Upper lobe of right lung (tissue), 1 donor: Measurements from ENCODE around the gene NEGR1. TPM values are rescaled to one million over a fixed set of nuclear protein-coding genes. Genes with fewer than 3 reads are reported as not detected.
A peak's percentile ranks its signal among the peaks of the same experiment; 100 is the strongest.

ENCODE experiments used
- ATAC-seq: fragments of 200-7000 bp; cut with Tn5 transposase; one replicate; pipeline ENCODE4 v1.9.1; 2020; ENCODE audit warnings: mild to moderate bottlenecking, moderate library complexity
- DNase-seq: peaks from one replicate; pipeline ENCODE4 v3.0.0-alpha.2; 2020
- H3K27ac ChIP-seq: fragments of 200-600 bp; one replicate; pipeline ENCODE4 v1.8.0; 2022
- H3K27me3 ChIP-seq: fragments of 200-600 bp; one replicate; pipeline ENCODE4 v1.8.0; 2022; ENCODE audit warnings: mild to moderate bottlenecking
- H3K36me3 ChIP-seq: fragments of 200-600 bp; one replicate; pipeline ENCODE4 v1.8.0; 2022
- H3K4me1 ChIP-seq: fragments of 200-600 bp; one replicate; pipeline ENCODE4 v1.8.0; 2022
- H3K4me3 ChIP-seq: fragments of 200-600 bp; one replicate; pipeline ENCODE4 v1.8.0; 2022; ENCODE audit warnings: mild to moderate bottlenecking
- H3K9me3 ChIP-seq: fragments of 200-600 bp; one replicate; pipeline ENCODE4 v1.8.0; 2022
- intact Hi-C: fragments of 100-400 bp; cut with DNase I; formaldehyde crosslinking; loops from one replicate; pipeline ENCODE4 v1.11.0; 2022
- total RNA-seq: library from RNA; stranded (reverse); fragmentation: NEBNext Ultra II Directional; extraction: Animal tissue kit (Norgen Biotek cat#: 25700); gene quantifications from one replicate; pipeline ENCODE4 v1.2.1, GENCODE V29; 2021
- TF ChIP-seq, protein P1 (sequence below): fragments of 200-600 bp; IDR thresholded peaks from one replicate; pipeline ENCODE4 v1.8.0; 2022; ENCODE audit warnings: antibody characterized with exemption
- donor health status: DM: no; HTN: yes; CAD: no; lungs with severe emphysema.

NEGR1 gene
- total RNA-seq, 1 donor from 2014 or later: 21.4 TPM

DNA sequence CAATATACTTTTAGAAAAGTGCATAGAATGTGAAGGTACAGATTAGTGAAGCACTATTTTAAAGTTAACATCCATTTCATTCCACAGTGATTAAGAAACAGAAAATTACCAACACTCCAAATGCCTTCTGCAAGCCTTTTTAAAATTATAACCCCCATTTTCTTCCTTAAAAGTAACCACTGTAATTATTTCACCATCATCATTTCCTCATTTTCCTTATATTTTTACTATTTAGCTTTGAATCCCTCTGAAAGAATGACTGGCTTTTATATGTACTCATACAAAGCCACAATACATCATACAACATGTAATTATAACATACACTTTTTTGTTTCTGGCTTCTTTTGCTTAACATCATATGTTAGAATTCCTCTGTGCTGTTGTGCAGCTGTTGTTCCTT lies 6.5 kb upstream of the NEGR1 start:
- DNase-seq (no peak), ATAC-seq (no peak)
- intact Hi-C loops: no loop called here
- H3K4me3 ChIP-seq: no peak overlapping the region
- H3K36me3 ChIP-seq: no peaks in the 10 kb centered on the region
- TF ChIP-seq, protein P1, sequence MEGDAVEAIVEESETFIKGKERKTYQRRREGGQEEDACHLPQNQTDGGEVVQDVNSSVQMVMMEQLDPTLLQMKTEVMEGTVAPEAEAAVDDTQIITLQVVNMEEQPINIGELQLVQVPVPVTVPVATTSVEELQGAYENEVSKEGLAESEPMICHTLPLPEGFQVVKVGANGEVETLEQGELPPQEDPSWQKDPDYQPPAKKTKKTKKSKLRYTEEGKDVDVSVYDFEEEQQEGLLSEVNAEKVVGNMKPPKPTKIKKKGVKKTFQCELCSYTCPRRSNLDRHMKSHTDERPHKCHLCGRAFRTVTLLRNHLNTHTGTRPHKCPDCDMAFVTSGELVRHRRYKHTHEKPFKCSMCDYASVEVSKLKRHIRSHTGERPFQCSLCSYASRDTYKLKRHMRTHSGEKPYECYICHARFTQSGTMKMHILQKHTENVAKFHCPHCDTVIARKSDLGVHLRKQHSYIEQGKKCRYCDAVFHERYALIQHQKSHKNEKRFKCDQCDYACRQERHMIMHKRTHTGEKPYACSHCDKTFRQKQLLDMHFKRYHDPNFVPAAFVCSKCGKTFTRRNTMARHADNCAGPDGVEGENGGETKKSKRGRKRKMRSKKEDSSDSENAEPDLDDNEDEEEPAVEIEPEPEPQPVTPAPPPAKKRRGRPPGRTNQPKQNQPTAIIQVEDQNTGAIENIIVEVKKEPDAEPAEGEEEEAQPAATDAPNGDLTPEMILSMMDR: no peak
- no peak overlapping the region for H3K27ac ChIP-seq
- H3K9me3 ChIP-seq: no peaks in the 10 kb centered on the region
- no peaks in the 10 kb centered on the region for H3K27me3 ChIP-seq
- no peaks in the 10 kb centered on the region for H3K4me1 ChIP-seq

DNA sequence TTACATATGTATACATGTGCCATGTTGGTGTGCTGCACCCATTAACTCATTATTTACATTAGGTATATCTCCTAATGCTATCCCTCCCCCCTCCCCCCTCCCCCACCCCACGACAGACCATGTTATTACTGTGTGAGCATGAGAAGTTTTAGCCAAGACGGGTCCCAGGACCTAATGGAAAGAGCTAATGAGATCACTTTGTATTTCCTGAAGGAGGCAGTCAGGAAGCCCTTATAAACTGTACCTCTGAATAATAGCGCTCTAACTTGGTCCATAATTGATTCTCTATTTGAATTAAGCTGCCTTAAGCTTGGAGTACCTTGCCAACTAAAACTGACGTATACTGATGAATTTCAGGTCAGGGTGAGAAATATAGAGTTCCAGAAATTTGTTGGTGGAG lies 4.1 kb upstream of the NEGR1 start:
- peaks cover 4% of the 10 kb centered on the region for H3K4me1 ChIP-seq
- TF ChIP-seq, protein P1: no peak
- H3K27ac ChIP-seq: no peak overlapping the region
- ATAC-seq: no peak
- H3K4me3 ChIP-seq: no peak overlapping the region
- DNase-seq: no peak
- H3K27me3 ChIP-seq: no peaks in the 10 kb centered on the region
- intact Hi-C loops: no loop called here
- H3K9me3 ChIP-seq: no peaks in the 10 kb centered on the region
- H3K36me3 ChIP-seq: no peaks in the 10 kb centered on the region

DNA sequence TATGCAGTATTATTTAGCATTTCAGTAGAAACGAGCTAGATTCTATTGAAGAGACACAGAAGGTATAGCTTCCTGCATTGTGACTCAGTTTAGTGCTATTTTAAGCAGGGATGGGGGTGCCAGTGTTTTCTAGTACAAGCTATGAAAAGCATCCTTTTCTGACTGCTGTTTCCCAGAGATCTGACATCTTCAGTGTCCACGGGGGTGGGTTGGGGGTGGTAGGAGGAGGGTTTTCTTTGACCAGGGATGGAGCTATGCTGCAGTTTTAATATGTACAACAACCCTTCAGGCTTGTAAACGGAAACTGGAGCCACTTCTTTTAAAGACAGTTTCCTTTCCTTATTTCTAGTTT lies 2.7 kb upstream of the NEGR1 start:
- ATAC-seq (no peak), DNase-seq (no peak)
- intact Hi-C loops: no loop called here
- H3K27ac ChIP-seq: peak overlapping the region; percentile 92
- peaks cover 4% of the 10 kb centered on the region for H3K4me1 ChIP-seq
- H3K36me3 ChIP-seq: no peaks in the 10 kb centered on the region
- no peaks in the 10 kb centered on the region for H3K27me3 ChIP-seq
- H3K9me3 ChIP-seq: no peaks in the 10 kb centered on the region
- H3K4me3 ChIP-seq: peak overlapping the region; percentile 70
- TF ChIP-seq, protein P1: no peak

DNA sequence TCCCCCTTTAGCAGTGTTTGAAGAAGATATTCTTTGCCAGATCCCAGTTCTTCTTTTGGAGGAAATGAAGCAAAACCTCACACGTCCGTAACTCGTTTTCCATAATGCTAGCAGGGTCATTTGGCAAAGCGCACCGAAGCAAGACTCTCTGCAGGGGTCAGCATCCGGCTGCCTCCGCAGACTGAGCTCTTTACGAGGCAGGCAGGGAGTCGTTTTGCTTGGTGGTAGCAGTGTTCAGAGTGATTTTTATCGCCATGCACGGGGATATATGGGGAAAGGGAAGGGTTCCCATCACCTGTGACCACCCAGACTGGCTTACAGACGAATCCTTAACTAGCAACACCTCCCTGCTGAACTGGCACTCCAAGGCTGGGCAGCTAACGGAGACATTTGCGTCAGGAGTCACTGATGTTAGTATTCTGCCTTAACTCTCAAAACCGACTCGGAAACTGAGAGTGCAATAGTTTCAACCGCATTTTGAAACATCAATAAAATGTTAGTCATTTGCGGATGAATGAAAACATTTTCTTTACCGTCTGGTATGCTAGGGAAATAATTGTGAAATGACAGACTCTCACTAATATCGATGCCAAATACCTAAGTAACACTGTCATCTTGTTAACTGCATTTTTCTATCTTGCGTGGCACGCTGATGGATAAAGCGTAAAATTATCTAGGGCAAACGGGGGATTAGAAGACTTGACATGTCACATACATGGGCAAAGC lies 2.2 kb upstream of the NEGR1 start:
- Histone ChIP-seq H3K27ac (peak overlapping the region; percentile 92), H3K4me1 (peaks cover 4% of the 10 kb centered on the region), H3K4me3 (peak overlapping the region; percentile 70), H3K36me3 (no peaks in the 10 kb centered on the region), H3K27me3 (no peaks in the 10 kb centered on the region), H3K9me3 (no peaks in the 10 kb centered on the region)
- peak; percentile 31 for ATAC-seq
- peak; percentile 64 for DNase-seq
- intact Hi-C loops: no loop called here
- TF ChIP-seq, protein P1: no peak

DNA sequence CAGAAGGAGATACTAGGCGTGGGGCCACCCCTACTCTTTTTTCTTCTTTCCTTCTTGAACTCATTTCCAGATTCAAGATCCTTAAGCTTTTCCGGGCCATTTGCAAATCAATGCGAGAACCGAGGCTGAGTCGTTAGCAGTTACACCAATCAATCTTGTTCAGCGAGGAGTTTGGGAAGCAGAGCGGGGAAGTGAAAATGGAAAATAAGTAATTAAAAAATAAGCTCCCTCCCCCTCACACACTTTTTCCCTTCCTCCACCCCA lies 1.7 kb upstream of the NEGR1 start:
- Histone ChIP-seq H3K4me1 (peaks cover 4% of the 10 kb centered on the region), H3K27ac (peak overlapping the region; percentile 92), H3K36me3 (no peaks in the 10 kb centered on the region), H3K4me3 (peak overlapping the region; percentile 70), H3K9me3 (no peaks in the 10 kb centered on the region), H3K27me3 (no peaks in the 10 kb centered on the region)
- DNase-seq: no peak
- TF ChIP-seq, protein P1: no peak
- ATAC-seq: no peak
- intact Hi-C loops: no loop called here
